GDM1 (cell line): ENCODE measurements around the gene MAPK8IP1.

Experiments
- DNase-seq: peaks from one replicate; lab custom pipeline; 2025; lab: John Stamatoyannopoulos, UW

MAPK8IP1 gene

DNA sequence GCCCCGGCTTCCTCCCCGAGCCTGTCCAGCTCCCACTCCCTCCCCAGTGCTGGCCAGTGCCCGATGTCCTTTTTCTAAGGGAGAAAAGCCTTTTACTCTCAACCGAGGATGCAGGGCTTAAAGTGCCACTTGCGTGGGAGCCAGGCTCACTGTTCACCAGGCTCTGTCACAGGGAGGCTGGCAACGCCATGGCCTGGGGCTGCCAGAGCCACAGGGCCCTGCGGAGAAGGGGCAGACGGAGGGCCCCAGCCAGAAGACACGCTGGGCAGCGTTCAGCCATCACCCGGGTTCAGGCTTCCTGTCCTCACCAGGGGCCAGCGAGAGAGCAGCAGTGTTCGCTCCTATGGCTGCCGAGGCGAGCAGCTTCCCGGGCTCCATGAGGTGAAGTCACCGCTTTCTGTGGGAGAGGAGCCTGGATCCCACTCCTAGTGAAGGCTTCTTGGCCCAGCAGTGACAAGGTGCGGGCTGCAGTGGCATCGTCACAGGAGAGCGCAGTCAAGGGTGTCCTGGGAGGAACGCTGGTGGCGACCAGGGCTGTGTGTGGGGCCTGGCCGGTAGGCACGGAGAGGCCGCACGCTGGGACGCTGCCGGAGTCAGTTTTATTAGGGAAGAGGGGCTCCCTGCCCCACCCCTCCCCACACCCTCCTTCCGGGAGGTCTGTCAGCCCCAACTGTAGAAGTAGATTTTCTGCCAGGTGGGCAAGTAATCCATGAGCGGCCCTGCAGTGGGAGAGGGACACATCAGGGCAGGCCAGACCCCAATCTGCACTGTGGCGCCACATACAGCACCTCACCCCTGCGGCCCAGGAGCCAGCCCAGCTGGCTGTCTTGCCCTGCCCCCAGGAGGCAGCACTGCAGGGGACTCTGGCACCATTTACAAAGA, 24.4 kb downstream of the MAPK8IP1 start:
- no peak for DNase-seq

GRCh38 chr11:45910623-45911022, 25.2 kb downstream of the MAPK8IP1 start:
- DNase-seq: no peak

- DNase-seq: no peak
Observed at GRCh38 chr11:45913514-45913913, 28.1 kb downstream of the MAPK8IP1 start.

GRCh38 chr11:45913942-45914635, 28.6 kb downstream of the MAPK8IP1 start:
- DNase-seq: no peak

DNA sequence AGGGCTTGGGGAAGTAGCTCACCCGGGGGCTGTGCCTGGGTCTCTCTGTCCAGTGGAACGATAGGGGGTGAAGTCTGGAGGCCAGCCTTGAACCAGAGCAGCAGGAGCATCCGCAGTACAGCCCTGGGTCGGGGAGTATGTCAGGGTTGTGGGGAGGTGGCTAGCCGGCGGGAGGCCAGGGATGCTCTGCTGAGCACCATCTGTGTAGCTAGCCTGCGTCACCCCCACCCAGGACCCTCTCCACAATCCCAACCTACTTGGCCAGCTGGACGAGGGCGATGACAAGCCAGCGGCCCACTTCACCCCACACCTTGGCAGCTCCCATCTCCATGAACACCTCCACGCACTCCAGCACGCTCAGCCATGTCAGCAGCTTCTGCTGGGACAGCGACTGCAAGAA, 30.0 kb downstream of the MAPK8IP1 start:
- no peak for DNase-seq

- DNase-seq: no peak
Observed at GRCh38 chr11:45917286-45917622, 31.8 kb downstream of the MAPK8IP1 start.

DNA sequence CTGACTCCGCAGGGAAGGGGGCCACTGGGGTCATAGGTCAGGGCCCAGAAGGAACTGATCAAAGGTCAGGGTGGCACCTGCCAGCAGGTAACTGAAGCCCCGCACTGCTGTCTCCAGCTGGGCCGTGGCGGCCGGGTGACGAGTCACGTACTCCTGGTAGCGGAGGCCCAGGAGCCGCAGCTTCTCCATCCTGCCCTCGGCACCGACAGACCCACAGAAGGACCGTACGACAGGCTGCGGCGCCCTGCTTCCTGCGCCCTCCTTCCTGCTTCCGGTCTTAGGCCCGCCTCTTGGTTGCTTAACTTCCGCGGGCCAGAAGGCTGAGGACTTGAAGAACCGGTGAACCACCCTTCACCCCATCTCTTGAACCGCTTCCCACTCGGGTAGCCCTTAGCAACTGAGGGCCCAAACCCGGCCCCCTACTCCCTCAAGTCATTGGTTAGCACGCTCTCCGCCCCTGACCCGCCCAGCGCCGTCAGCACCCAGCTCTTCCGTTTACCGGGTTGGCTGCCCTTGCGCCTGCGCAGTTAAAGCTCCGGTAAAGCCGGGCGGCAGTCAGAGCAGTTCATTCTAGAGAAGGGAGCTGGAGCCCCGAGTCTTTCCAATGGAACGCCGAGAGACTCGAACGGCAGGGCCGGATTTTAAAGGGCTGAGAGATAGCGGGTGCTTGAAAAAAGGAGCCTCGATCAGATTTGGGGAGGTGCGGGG, 32.3 kb downstream of the MAPK8IP1 start, which contains the start of gene PEX16:
Gene PEX16, minus strand, starts transcription at position 255 of the 708 bp plus-strand sequence. Its CDS starts 66 bp downstream, at position 189.
- peak; percentile 98 for DNase-seq

DNA sequence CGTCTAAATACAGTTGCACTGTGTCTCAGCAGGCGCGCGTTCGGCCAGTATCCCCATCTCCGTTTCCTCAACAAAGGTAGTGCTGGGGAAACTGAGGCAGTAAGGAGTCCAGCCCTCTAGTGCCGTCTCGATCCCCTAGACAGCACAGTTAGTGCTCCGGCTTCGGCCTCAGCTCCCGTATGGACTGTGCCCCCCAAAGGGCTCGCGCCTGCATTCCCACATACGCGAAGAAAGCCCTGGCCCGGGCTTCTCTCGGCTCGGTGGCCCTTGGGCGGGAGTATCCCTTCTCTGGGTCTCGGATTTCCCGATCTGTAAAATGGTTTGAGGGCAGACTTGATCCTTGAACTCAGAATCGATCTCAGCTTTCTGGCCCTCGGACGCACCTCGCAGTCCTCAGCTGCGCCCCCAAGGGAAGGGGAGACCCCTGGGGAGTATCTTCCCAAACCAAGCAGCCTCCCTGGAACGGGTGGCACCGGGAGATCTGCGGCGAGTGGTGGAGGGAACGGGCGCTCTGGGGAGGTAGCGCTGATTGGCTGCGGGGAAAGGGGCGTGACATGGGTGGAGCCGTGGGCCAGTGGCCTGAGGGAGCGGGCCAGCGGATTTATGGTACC, 33.0 kb downstream of the MAPK8IP1 start:
- peak; percentile 20 for DNase-seq

DNA sequence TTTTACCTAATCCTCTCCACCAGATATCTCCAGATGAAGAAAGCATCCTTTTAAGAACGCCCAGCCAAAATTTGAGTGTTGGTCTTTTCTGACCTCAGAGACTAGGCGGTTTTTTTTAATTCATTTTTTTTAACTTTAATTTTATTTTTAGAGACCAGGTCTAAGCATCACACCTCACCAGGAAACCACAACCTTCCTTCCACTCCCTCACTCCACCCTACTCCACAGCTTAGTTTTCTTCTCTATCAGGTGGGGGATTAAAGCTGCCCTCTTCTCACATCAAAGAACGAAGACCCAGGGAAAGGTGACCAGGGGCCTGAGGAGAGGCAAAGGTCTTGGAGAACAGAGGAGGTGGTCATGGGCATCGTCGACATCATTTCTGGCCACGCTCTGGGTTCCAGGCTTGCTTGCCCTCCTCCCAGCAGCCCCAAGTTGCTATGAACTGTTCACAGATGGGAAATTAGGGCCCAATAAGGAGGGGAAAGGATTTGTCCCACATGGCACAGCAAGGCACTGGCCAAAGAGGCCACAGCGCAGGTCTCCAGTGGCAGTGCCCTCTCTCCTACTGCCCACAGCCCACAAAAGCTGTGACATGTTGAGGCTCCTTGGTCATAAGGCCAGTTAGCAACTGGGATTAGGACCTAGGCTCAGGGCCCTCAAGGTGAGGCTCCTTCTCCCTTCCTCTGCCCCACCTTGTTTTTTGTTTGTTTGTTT, 33.7 kb downstream of the MAPK8IP1 start:
- no peak for DNase-seq

- no peak for DNase-seq
Observed at GRCh38 chr11:45919806-45920530, 34.5 kb downstream of the MAPK8IP1 start.

GRCh38 chr11:45920531-45921477, 35.4 kb downstream of the MAPK8IP1 start:
- no peak for DNase-seq

GRCh38 chr11:45921561-45922424, 36.3 kb downstream of the MAPK8IP1 start:
- no peak for DNase-seq

- no peak for DNase-seq
Observed at GRCh38 chr11:45922425-45923082, 37.1 kb downstream of the MAPK8IP1 start, which contains the start of gene LARGE2. Gene LARGE2 (plus strand): TSS chr11:45922656. CDS start chr11:45922883, 227 bp downstream.

- no peak for DNase-seq
Observed at GRCh38 chr11:45924036-45924915, 38.8 kb downstream of the MAPK8IP1 start.

GRCh38 chr11:45924927-45925326, 39.5 kb downstream of the MAPK8IP1 start:
- no peak for DNase-seq

GRCh38 chr11:45925550-45925949, 40.1 kb downstream of the MAPK8IP1 start:
- no peak for DNase-seq

- DNase-seq: no peak
Observed at GRCh38 chr11:45926001-45926401, 40.5 kb downstream of the MAPK8IP1 start.
